ENCODE data around the gene GIGYF1. TPM values are rescaled to one million over a fixed set of nuclear protein-coding genes. Genes with fewer than 3 reads are reported as not detected.

Gene GIGYF1
- total and polyA plus RNA-seq, 4 donors, result 19.0 to 41.6 (median 33.8) TPM

- no peaks in the 10 kb centered on the region for H3K27me3 ChIP-seq (ENCODE audit: control insufficient read depth in 3 of 3, insufficient read depth in 3 of 3, low read length in 2 of 3)
- H3K9me3 ChIP-seq (ENCODE audit: control insufficient read depth in 4 of 4, insufficient read depth in 3 of 4, low read length in 3 of 4), result no peaks in the 10 kb centered on the region
- peaks cover 3 to 11% (median 6%) of the 10 kb centered on the region in 5 donors for H3K4me1 ChIP-seq (ENCODE audit: control insufficient read depth in 5 of 5, insufficient read depth in 5 of 5, low read length in 5 of 5)
- TF ChIP-seq CTCF (IDR thresholded peaks at IDR 0.05; ENCODE audit: control extremely low read depth, extremely low read depth), result no peak
- no peak for ATAC-seq (ENCODE audit: insufficient read depth, low FRiP score)
- no peak overlapping the region for H3K27ac ChIP-seq (ENCODE audit: low read depth in 1 of 2, low read length in 1 of 2)
- H3K4me3 ChIP-seq, result no peak overlapping the region
- peaks cover 0 to 5% (median 3%) of the 10 kb centered on the region in 4 donors for H3K36me3 ChIP-seq (ENCODE audit: control insufficient read depth in 4 of 4, insufficient read depth in 4 of 4, low read length in 4 of 4)
- 84 to 85% methylated on average over 11 of the region's 11 CpGs for WGBS, 2 donors
- peak; percentile 67 to 82 (median 71) for DNase-seq
- H3K9ac ChIP-seq (ENCODE audit: insufficient read depth in 1 of 2, low read length in 2 of 2), result no peak overlapping the region
Measured at GRCh38 chr7:100711369-100711768, 17.3 kb upstream of the GIGYF1 start.

- no peak overlapping the region for H3K4me3 ChIP-seq
- H3K9ac ChIP-seq (ENCODE audit: insufficient read depth in 1 of 2, low read length in 2 of 2), result no peak overlapping the region
- ATAC-seq (ENCODE audit: insufficient read depth, low FRiP score), result no peak
- no peak overlapping the region for H3K27ac ChIP-seq (ENCODE audit: low read depth in 1 of 2, low read length in 1 of 2)
- H3K9me3 ChIP-seq (ENCODE audit: control insufficient read depth in 4 of 4, insufficient read depth in 3 of 4, low read length in 3 of 4), result no peaks in the 10 kb centered on the region
- no peak for TF ChIP-seq CTCF (IDR thresholded peaks at IDR 0.05; ENCODE audit: control extremely low read depth, extremely low read depth)
- H3K27me3 ChIP-seq (ENCODE audit: control insufficient read depth in 3 of 3, insufficient read depth in 3 of 3, low read length in 2 of 3), result no peaks in the 10 kb centered on the region
- WGBS, 2 donors, result 75 to 97% methylated on average over 4 of the region's 4 CpGs
- peaks cover 3 to 11% (median 6%) of the 10 kb centered on the region in 5 donors for H3K4me1 ChIP-seq (ENCODE audit: control insufficient read depth in 5 of 5, insufficient read depth in 5 of 5, low read length in 5 of 5)
- H3K36me3 ChIP-seq (ENCODE audit: control insufficient read depth in 4 of 4, insufficient read depth in 4 of 4, low read length in 4 of 4), result peaks cover 0 to 5% (median 3%) of the 10 kb centered on the region in 4 donors
- DNase-seq, result no peak
Measured at GRCh38 chr7:100710452-100710851, 16.4 kb upstream of the GIGYF1 start.

- H3K4me3 ChIP-seq, result no peak overlapping the region
- no peak overlapping the region for H3K9ac ChIP-seq (ENCODE audit: insufficient read depth in 1 of 2, low read length in 2 of 2)
- no peaks in the 10 kb centered on the region for H3K27me3 ChIP-seq (ENCODE audit: control insufficient read depth in 3 of 3, insufficient read depth in 3 of 3, low read length in 2 of 3)
- no peak for DNase-seq
- no peaks in the 10 kb centered on the region for H3K9me3 ChIP-seq (ENCODE audit: control insufficient read depth in 4 of 4, insufficient read depth in 3 of 4, low read length in 3 of 4)
- 89 to 91% methylated on average over 6 of the region's 6 CpGs for WGBS, 2 donors
- ATAC-seq (ENCODE audit: insufficient read depth, low FRiP score), result no peak
- H3K4me1 ChIP-seq (ENCODE audit: control insufficient read depth in 5 of 5, insufficient read depth in 5 of 5, low read length in 5 of 5), result peaks cover 6 to 16% (median 6%) of the 10 kb centered on the region in 5 donors
- no peak overlapping the region for H3K27ac ChIP-seq (ENCODE audit: low read depth in 1 of 2, low read length in 1 of 2)
- H3K36me3 ChIP-seq (ENCODE audit: control insufficient read depth in 4 of 4, insufficient read depth in 4 of 4, low read length in 4 of 4), result peaks cover 0 to 5% (median 3%) of the 10 kb centered on the region in 4 donors
- no peak for TF ChIP-seq CTCF (IDR thresholded peaks at IDR 0.05; ENCODE audit: control extremely low read depth, extremely low read depth)
Measured at GRCh38 chr7:100708395-100708794, 14.3 kb upstream of the GIGYF1 start.
